HEK293 (cell line): ENCODE data around the gene KRT9.

Experiments used
- GLI2 ChIP-seq: fragments of 450-650 bp; formaldehyde crosslinking; IDR thresholded peaks from 2 replicates; pipeline ENCODE4; 2017; ENCODE audit warnings: missing biosample characterization, missing genetic modification characterization, low read depth, borderline replicate concordance
- PRDM1 ChIP-seq: fragments of 450-650 bp; formaldehyde crosslinking; IDR thresholded peaks from 2 replicates; pipeline ENCODE4; 2016; ENCODE audit warnings: missing biosample characterization, missing genetic modification characterization
- SETDB1 ChIP-seq: IDR thresholded peaks from one replicate; pipeline ENCODE4 v1.6.1; 2017; ENCODE audit warnings: mild to moderate bottlenecking, low read length, moderate library complexity, mixed read lengths; ENCODE audit not compliant: insufficient read length
- SP3 ChIP-seq: fragments of 450-650 bp; formaldehyde crosslinking; IDR thresholded peaks from 2 replicates; pipeline ENCODE4 v1.5.1; 2016; ENCODE audit warnings: missing biosample characterization, missing genetic modification characterization
- WT1 ChIP-seq: fragments of 450-650 bp; formaldehyde crosslinking; IDR thresholded peaks from 2 replicates; pipeline ENCODE4 v1.5.1; 2016; ENCODE audit warnings: missing biosample characterization, missing genetic modification characterization
- ZEB2 ChIP-seq: fragments of 450-650 bp; formaldehyde crosslinking; IDR thresholded peaks from 2 replicates; pipeline ENCODE4 v1.5.1; 2016; ENCODE audit warnings: missing biosample characterization, missing genetic modification characterization
- ZFP37 ChIP-seq: fragments of 450-650 bp; formaldehyde crosslinking; IDR thresholded peaks from 2 replicates; pipeline ENCODE4 v1.5.1; 2016; ENCODE audit warnings: missing biosample characterization, missing genetic modification characterization
- ZNF157 ChIP-seq: fragments of 450-650 bp; formaldehyde crosslinking; IDR thresholded peaks from 2 replicates; pipeline ENCODE4 v1.5.1; 2016; ENCODE audit warnings: missing biosample characterization, missing genetic modification characterization
- ZNF18 ChIP-seq: fragments of 450-650 bp; formaldehyde crosslinking; IDR thresholded peaks from 2 replicates; pipeline ENCODE4 v1.5.1; 2016; ENCODE audit warnings: missing biosample characterization, missing genetic modification characterization
- ZNF223 ChIP-seq: fragments of 450-650 bp; formaldehyde crosslinking; IDR thresholded peaks from 2 replicates; pipeline ENCODE4 v1.5.1; 2016; ENCODE audit warnings: missing biosample characterization, missing genetic modification characterization
- ZNF433 ChIP-seq: fragments of 450-650 bp; formaldehyde crosslinking; IDR thresholded peaks from 2 replicates; pipeline ENCODE4 v1.5.1; 2016; ENCODE audit warnings: missing biosample characterization, missing genetic modification characterization, low read depth
- ZNF513 ChIP-seq: fragments of 450-650 bp; IDR thresholded peaks from 2 replicates; pipeline ENCODE4 v1.5.1; 2018; ENCODE audit warnings: missing biosample characterization, missing genetic modification characterization
- ZNF529 ChIP-seq: fragments of 450-650 bp; formaldehyde crosslinking; IDR thresholded peaks from 2 replicates; pipeline ENCODE4 v1.5.1; 2017; ENCODE audit warnings: missing genetic modification characterization, missing biosample characterization; ENCODE audit not compliant: insufficient replicate concordance
- ZNF621 ChIP-seq: fragments of 450-650 bp; formaldehyde crosslinking; IDR thresholded peaks from 2 replicates; pipeline ENCODE4 v1.5.1; 2017; ENCODE audit warnings: missing biosample characterization, missing genetic modification characterization
- ZNF623 ChIP-seq: fragments of 450-650 bp; formaldehyde crosslinking; IDR thresholded peaks from 2 replicates; pipeline ENCODE4 v1.5.1; 2016; ENCODE audit warnings: missing biosample characterization, missing genetic modification characterization
- ZNF692 ChIP-seq: fragments of 450-650 bp; formaldehyde crosslinking; IDR thresholded peaks from 2 replicates; pipeline ENCODE4 v1.5.1; 2016; ENCODE audit warnings: missing biosample characterization, missing genetic modification characterization
- ZNF830 ChIP-seq: fragments of 450-650 bp; IDR thresholded peaks from 2 replicates; pipeline ENCODE4 v1.5.0; 2018; ENCODE audit warnings: missing biosample characterization, missing genetic modification characterization, low read depth, mild to moderate bottlenecking, moderate library complexity
- TF ChIP-seq, protein P1 (sequence below): fragments of 450-650 bp; formaldehyde crosslinking; IDR thresholded peaks from 2 replicates; pipeline ENCODE4 v1.5.1; 2016; ENCODE audit warnings: missing biosample characterization, missing genetic modification characterization
- TF ChIP-seq, protein P2 (sequence below): fragments of 450-650 bp; formaldehyde crosslinking; IDR thresholded peaks from 2 replicates; pipeline ENCODE4 v1.5.1; 2016; ENCODE audit warnings: missing biosample characterization, missing genetic modification characterization
- TF ChIP-seq, protein P3 (sequence below): fragments of 450-650 bp; formaldehyde crosslinking; IDR thresholded peaks from 2 replicates; pipeline ENCODE4 v1.5.1; 2016; ENCODE audit warnings: missing biosample characterization, missing genetic modification characterization
- TF ChIP-seq, protein P4 (sequence below): fragments of 450-650 bp; formaldehyde crosslinking; IDR thresholded peaks from 2 replicates; pipeline ENCODE4 v1.5.1; 2017; ENCODE audit warnings: missing biosample characterization, missing genetic modification characterization
- TF ChIP-seq, protein P5 (sequence below): fragments of 450-650 bp; formaldehyde crosslinking; IDR thresholded peaks from 2 replicates; pipeline ENCODE4 v1.5.0; 2017; ENCODE audit warnings: missing biosample characterization, missing genetic modification characterization, borderline replicate concordance

Gene KRT9

DNA sequence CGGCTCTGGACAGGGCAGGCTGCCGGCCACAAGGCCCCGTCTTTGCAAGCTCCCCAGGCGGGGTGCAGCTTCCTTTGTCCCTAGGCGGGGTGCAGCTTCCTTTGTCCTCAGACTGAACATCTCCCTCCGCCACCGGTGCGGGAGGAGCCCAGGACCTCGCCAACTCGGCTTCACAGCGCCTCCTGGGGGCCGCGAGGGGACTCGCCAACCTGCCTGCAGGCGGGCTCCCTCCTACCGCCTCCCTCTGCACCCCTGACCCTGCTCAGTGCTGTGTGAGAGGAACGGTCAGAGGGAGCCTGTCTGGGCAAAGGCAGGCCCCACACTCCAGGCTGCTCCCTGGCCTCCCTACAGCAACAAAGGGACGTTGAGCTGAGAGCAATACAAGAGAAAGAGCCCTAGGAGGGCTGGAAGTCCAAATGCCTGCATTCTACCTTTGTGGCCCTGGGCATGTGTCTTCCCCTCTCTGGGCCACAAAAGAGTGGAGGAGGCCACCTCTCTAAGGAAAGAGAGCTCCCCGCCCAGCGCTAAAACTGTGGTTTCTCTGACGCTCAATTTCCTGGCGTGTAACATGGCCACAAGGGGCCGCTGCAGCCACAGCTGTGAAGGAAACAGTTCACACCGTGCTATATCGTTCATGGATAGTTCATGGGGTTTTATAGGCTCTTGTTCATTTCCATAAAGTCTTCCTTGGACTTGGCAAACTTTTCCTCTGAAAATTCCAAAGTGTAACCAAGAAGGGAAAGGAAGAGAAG lies 22.8 kb downstream of the KRT9 start (continued):
- peak; percentile 100 for TF ChIP-seq ZNF18 (tag by site-specific recombination)
- TF ChIP-seq ZNF529: no peak
- peak; percentile 30; the same call in 1 of the 2 replicates for TF ChIP-seq ZNF513 (tag by site-specific recombination)
- no peak for TF ChIP-seq ZNF433 (tag by site-specific recombination)
- no peak for TF ChIP-seq ZNF623 (tag by site-specific recombination)
- 0 out of 2 replicates have a peak, but pooled peaks have one; percentile 23 for TF ChIP-seq PRDM1
- TF ChIP-seq ZNF223 (tag by site-specific recombination): no peak
- no peak for TF ChIP-seq ZNF830 (tag by site-specific recombination)
- TF ChIP-seq GLI2 (tag by site-specific recombination): no peak
- TF ChIP-seq, protein P1, sequence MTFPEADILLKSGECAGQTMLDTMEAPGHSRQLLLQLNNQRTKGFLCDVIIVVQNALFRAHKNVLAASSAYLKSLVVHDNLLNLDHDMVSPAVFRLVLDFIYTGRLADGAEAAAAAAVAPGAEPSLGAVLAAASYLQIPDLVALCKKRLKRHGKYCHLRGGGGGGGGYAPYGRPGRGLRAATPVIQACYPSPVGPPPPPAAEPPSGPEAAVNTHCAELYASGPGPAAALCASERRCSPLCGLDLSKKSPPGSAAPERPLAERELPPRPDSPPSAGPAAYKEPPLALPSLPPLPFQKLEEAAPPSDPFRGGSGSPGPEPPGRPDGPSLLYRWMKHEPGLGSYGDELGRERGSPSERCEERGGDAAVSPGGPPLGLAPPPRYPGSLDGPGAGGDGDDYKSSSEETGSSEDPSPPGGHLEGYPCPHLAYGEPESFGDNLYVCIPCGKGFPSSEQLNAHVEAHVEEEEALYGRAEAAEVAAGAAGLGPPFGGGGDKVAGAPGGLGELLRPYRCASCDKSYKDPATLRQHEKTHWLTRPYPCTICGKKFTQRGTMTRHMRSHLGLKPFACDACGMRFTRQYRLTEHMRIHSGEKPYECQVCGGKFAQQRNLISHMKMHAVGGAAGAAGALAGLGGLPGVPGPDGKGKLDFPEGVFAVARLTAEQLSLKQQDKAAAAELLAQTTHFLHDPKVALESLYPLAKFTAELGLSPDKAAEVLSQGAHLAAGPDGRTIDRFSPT: no peak
- TF ChIP-seq, protein P2, sequence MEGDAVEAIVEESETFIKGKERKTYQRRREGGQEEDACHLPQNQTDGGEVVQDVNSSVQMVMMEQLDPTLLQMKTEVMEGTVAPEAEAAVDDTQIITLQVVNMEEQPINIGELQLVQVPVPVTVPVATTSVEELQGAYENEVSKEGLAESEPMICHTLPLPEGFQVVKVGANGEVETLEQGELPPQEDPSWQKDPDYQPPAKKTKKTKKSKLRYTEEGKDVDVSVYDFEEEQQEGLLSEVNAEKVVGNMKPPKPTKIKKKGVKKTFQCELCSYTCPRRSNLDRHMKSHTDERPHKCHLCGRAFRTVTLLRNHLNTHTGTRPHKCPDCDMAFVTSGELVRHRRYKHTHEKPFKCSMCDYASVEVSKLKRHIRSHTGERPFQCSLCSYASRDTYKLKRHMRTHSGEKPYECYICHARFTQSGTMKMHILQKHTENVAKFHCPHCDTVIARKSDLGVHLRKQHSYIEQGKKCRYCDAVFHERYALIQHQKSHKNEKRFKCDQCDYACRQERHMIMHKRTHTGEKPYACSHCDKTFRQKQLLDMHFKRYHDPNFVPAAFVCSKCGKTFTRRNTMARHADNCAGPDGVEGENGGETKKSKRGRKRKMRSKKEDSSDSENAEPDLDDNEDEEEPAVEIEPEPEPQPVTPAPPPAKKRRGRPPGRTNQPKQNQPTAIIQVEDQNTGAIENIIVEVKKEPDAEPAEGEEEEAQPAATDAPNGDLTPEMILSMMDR (tag by site-specific recombination): peak; percentile 80
- TF ChIP-seq, protein P3, sequence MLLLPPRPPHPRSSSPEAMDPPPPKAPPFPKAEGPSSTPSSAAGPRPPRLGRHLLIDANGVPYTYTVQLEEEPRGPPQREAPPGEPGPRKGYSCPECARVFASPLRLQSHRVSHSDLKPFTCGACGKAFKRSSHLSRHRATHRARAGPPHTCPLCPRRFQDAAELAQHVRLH: no peak; the same call in 1 of the 2 replicates
- no peak for TF ChIP-seq ZNF621 (tag by site-specific recombination)
- TF ChIP-seq SP3 (tag by site-specific recombination): 0 out of 2 replicates have a peak, but pooled peaks have one; percentile 16
- TF ChIP-seq ZNF692 (tag by site-specific recombination): peak; percentile 55; the same call in 1 of the 2 replicates
- no peak for TF ChIP-seq ZNF157 (tag by site-specific recombination)
- TF ChIP-seq, protein P4, sequence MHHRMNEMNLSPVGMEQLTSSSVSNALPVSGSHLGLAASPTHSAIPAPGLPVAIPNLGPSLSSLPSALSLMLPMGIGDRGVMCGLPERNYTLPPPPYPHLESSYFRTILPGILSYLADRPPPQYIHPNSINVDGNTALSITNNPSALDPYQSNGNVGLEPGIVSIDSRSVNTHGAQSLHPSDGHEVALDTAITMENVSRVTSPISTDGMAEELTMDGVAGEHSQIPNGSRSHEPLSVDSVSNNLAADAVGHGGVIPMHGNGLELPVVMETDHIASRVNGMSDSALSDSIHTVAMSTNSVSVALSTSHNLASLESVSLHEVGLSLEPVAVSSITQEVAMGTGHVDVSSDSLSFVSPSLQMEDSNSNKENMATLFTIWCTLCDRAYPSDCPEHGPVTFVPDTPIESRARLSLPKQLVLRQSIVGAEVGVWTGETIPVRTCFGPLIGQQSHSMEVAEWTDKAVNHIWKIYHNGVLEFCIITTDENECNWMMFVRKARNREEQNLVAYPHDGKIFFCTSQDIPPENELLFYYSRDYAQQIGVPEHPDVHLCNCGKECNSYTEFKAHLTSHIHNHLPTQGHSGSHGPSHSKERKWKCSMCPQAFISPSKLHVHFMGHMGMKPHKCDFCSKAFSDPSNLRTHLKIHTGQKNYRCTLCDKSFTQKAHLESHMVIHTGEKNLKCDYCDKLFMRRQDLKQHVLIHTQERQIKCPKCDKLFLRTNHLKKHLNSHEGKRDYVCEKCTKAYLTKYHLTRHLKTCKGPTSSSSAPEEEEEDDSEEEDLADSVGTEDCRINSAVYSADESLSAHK: peak; percentile 43; the same call in 1 of the 2 replicates
- 0 out of 2 replicates have a peak, but pooled peaks have one; percentile 68 for TF ChIP-seq ZFP37
- TF ChIP-seq SETDB1: peak; percentile 9
- 0 out of 2 replicates have a peak, but pooled peaks have one; percentile 38 for TF ChIP-seq ZEB2 (tag by site-specific recombination)
- peak; percentile 65 for TF ChIP-seq WT1
- TF ChIP-seq, protein P5, sequence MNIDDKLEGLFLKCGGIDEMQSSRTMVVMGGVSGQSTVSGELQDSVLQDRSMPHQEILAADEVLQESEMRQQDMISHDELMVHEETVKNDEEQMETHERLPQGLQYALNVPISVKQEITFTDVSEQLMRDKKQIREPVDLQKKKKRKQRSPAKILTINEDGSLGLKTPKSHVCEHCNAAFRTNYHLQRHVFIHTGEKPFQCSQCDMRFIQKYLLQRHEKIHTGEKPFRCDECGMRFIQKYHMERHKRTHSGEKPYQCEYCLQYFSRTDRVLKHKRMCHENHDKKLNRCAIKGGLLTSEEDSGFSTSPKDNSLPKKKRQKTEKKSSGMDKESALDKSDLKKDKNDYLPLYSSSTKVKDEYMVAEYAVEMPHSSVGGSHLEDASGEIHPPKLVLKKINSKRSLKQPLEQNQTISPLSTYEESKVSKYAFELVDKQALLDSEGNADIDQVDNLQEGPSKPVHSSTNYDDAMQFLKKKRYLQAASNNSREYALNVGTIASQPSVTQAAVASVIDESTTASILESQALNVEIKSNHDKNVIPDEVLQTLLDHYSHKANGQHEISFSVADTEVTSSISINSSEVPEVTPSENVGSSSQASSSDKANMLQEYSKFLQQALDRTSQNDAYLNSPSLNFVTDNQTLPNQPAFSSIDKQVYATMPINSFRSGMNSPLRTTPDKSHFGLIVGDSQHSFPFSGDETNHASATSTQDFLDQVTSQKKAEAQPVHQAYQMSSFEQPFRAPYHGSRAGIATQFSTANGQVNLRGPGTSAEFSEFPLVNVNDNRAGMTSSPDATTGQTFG (tag by site-specific recombination): no peak
